IPS-20b (cell line): ENCODE data around the gene ALDH1L2.
A peak's percentile ranks its signal among the peaks of the same experiment; 100 is the strongest.
"Not testable (repeated sequence)": the region's sequence is repeated elsewhere in the genome, so short reads cannot be mapped to it uniquely, and the experiment has no call there.

Experiments used
- H3K27ac ChIP-seq: one replicate; pipeline ENCODE4 v1.5.1; 2013; ENCODE audit warnings: low read length
- H3K27me3 ChIP-seq: 2 replicates; pipeline ENCODE4 v1.6.1; 2013; ENCODE audit warnings: mild to moderate bottlenecking, low read length, inconsistent platforms; ENCODE audit not compliant: insufficient read depth
- H3K36me3 ChIP-seq: 2 replicates; pipeline ENCODE4 v1.6.1; 2013; ENCODE audit warnings: low read depth, mild to moderate bottlenecking, inconsistent platforms, low read length, moderate library complexity; ENCODE audit not compliant: insufficient read depth
- H3K4me1 ChIP-seq: 2 replicates; pipeline ENCODE4 v1.6.1; 2013; ENCODE audit warnings: mild to moderate bottlenecking, control low read depth, inconsistent platforms, low read length, moderate library complexity; ENCODE audit not compliant: insufficient read depth
- H3K4me3 ChIP-seq: 2 replicates; pipeline ENCODE4 v1.5.1; 2013; ENCODE audit warnings: mild to moderate bottlenecking, low read length, inconsistent platforms
- H3K9ac ChIP-seq: 2 replicates; pipeline ENCODE4 v1.6.1; 2013; ENCODE audit warnings: low read depth, mild to moderate bottlenecking, inconsistent platforms, low read length, moderate library complexity
- H3K9me3 ChIP-seq: 2 replicates; pipeline ENCODE4 v1.6.1; 2013; ENCODE audit warnings: mild to moderate bottlenecking, low read depth, low read length, inconsistent platforms; ENCODE audit not compliant: insufficient read depth

Gene ALDH1L2

DNA sequence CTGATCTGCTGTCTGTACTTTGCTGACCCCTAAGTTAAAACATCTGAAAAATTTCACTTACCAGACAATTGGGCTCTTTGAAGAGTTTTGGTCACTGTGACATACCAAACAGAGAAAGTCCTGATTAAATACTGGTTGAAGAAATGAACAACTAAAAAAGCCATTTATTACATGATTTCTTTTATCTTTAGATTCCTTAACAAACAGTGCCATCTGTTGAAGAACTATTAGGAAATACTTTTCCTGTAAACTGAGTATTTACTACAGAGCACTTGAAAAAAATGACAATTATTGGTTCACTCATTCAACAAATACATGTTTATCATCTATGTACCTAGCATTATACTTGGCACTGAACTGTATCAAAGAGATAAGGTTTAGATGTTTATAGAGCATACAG, 16.7 kb upstream of the ALDH1L2 start:
- peaks cover 9% of the 10 kb centered on the region; the same call in 1 of the 2 replicates for H3K9me3 ChIP-seq
- H3K27me3 ChIP-seq = no peaks in the 10 kb centered on the region
- no peaks in the 10 kb centered on the region for H3K36me3 ChIP-seq
- H3K4me1 ChIP-seq = no peaks in the 10 kb centered on the region
- no peak overlapping the region for H3K4me3 ChIP-seq
- no peak overlapping the region for H3K27ac ChIP-seq
- H3K9ac ChIP-seq = no peak overlapping the region

DNA sequence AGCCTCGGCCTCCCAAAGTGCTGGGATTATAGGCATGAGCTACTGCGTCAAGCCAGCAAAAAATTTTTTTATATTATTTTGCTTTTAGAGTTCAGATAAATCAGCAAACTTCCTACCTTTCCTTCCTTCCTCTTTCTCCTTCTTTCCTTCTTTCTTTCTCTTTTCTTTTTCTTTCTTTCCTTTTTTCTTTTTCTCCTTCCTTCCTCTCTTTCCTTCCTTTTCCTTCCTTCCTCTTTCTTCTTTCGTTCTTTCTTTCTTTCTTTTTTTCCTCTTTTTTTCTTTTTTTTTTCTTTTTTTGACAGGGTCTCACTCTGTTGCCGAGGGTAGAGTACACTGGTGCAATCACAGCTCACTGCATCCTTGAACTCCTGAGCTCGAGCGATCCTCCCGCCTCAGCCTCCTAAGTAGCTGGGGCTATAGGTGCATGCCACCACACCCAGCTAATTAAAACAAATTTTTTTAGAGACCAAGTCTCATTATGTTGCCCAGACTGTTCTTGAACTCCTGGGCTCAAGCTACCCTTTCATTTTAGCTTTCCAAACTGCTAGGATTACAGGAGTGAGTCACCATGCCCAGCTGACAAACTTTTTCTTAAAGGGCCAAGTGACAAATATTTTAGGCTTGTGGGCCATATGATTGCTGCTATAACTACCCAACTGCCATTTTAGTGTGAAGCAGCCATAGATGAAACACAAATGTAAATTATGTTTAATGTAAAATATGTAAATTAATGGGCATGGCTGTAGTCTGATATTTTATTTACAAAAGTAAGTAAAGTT, 16.1 kb upstream of the ALDH1L2 start:
- Histone ChIP-seq H3K27ac (no peak overlapping the region), H3K9ac (no peak overlapping the region), H3K36me3 (no peaks in the 10 kb centered on the region), H3K4me3 (no peak overlapping the region), H3K9me3 (peaks cover 14% of the 10 kb centered on the region; the same call in 1 of the 2 replicates), H3K4me1 (no peaks in the 10 kb centered on the region), H3K27me3 (no peaks in the 10 kb centered on the region)

DNA sequence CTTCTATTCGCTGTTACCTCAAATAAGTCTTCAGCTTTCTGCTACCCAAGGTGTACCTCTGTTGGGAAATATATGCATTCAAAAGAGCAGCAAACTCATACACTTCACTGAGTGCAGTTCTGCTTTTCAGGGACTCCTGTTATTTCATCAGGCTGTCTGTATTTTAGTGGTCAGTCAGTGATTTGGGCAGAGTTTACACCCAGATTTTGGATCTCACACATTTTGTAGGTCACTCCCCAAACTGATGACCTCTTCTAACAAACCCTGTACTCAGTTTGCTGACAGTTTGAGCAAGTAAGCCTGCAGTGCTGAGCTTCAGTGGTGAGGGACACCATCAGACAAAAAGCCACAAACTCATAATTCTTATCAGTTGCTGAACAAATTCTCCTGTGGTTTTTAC, 15.1 kb upstream of the ALDH1L2 start:
- H3K4me3 ChIP-seq = no peak overlapping the region
- no peak overlapping the region for H3K27ac ChIP-seq
- H3K4me1 ChIP-seq = no peaks in the 10 kb centered on the region
- H3K36me3 ChIP-seq = no peaks in the 10 kb centered on the region
- no peaks in the 10 kb centered on the region for H3K27me3 ChIP-seq
- peaks cover 22% of the 10 kb centered on the region for H3K9me3 ChIP-seq
- no peak overlapping the region for H3K9ac ChIP-seq

DNA sequence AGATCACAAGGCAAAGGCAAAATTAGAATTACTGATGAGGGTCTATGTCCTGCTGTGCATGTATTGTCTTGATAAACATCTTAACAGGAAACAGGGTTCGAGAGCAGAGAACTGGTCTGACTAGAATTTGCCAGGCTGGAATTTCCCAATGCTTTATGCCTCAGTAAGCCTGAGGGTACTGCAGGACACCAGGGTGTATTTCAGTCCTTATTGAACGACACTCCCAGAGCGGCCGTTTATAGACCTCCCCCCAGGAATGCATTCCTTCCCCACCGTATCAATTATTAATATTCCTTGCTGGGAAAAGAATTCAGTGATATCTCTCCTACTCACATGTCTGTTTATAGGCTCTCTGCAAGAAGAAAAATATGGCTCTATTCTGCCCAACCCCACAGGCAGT, 11.1 kb upstream of the ALDH1L2 start:
- H3K36me3 ChIP-seq, H3K27ac ChIP-seq, H3K9ac ChIP-seq, H3K4me3 ChIP-seq, H3K27me3 ChIP-seq: not testable (repeated sequence)
- Histone ChIP-seq H3K4me1 (peaks cover 21% of the 10 kb centered on the region; the same call in 1 of the 2 replicates), H3K9me3 (peaks cover 30% of the 10 kb centered on the region)

DNA sequence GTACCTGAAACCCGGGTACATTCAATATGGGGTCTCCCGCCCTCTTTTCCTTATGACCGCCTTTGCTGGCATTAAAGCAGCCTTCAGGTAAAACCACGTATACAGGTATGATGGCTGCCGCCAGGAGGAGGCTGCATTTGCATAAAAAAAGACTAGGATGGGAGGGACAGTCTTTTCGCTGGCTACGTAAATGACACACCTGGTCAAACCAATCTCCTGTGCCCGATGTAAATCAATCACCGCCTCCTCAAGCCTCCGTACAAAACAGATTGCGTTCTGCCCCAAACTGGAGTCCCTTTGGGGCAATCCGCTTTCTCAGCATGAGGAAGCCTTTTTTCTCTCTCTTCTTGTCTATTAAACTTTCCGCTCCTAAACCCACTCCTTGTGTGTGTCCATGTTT, 8.1 kb upstream of the ALDH1L2 start:
- Histone ChIP-seq H3K4me3 (peak overlapping the region; percentile 61), H3K27me3 (no peaks in the 10 kb centered on the region), H3K9ac (peak overlapping the region; percentile 79; the same call in 1 of the 2 replicates), H3K4me1 (peaks cover 28% of the 10 kb centered on the region; the same call in 1 of the 2 replicates), H3K27ac (peak overlapping the region; percentile 90), H3K36me3 (no peaks in the 10 kb centered on the region), H3K9me3 (peaks cover 30% of the 10 kb centered on the region)

DNA sequence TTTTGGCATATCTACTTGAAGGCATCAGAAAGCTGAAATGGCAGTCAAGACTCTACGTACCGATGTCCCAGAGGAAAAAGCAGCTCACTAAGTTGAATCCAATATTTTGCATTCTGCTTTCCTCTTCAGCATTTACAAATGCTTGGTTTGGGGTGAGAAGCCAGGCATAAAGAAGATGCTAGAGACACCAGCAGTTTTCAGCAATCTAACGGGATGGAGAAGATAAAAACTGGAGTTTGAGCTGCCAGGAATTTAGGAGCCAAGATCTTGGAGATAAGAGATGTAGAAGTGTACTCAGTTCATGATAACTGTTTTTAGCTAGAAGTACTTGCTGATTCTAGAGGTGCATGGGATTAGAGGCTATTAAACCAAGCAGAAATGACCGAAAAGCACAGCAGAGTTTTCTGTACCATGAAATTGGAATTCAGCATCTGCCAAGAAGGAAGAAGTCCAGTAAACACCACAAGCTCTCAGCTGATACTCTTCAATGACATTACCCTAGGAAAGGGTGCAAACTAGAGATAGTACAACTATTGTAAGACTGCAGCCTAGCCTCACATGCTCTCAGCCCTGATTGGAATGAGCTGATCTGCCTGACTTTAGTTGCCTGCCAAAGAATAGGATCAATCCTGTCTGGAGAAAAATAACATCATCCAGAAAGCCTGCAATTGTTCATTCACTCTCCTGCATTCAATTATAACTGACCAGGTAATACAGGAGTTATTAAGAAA, 7.4 kb upstream of the ALDH1L2 start:
- H3K27me3 ChIP-seq = no peaks in the 10 kb centered on the region
- H3K9me3 ChIP-seq = peaks cover 28% of the 10 kb centered on the region
- H3K27ac ChIP-seq = peak overlapping the region; percentile 90
- peak overlapping the region; percentile 61 for H3K4me3 ChIP-seq
- H3K9ac ChIP-seq = peak overlapping the region; percentile 79
- H3K36me3 ChIP-seq = no peaks in the 10 kb centered on the region
- H3K4me1 ChIP-seq = peaks cover 28% of the 10 kb centered on the region; the same call in 1 of the 2 replicates

DNA sequence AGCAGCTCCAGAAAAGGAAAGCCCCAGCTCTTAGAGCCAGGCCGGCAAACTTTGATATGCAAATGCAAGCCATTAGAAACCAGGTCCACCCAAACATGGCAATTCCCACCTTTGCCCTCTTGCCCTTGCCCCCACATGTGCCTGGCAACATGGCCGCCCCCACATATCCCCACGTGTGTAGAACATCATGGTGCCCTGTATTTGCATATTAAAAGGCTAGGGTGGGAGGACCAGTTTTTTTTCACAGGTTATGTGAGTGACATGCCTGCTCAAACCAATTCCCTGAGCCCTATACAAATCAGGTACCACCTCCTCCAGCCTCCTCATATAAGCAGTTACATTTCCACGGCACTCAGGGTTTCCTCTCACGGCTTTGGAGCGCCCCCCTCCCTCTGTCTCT, 6.1 kb upstream of the ALDH1L2 start:
- H3K27me3 ChIP-seq = no peaks in the 10 kb centered on the region
- peaks cover 28% of the 10 kb centered on the region; the same call in 1 of the 2 replicates for H3K4me1 ChIP-seq
- no peak overlapping the region for H3K4me3 ChIP-seq
- H3K27ac ChIP-seq = no peak overlapping the region
- H3K9ac ChIP-seq = peak overlapping the region; percentile 2; the same call in 1 of the 2 replicates
- peaks cover 16% of the 10 kb centered on the region for H3K9me3 ChIP-seq
- H3K36me3 ChIP-seq = no peaks in the 10 kb centered on the region

DNA sequence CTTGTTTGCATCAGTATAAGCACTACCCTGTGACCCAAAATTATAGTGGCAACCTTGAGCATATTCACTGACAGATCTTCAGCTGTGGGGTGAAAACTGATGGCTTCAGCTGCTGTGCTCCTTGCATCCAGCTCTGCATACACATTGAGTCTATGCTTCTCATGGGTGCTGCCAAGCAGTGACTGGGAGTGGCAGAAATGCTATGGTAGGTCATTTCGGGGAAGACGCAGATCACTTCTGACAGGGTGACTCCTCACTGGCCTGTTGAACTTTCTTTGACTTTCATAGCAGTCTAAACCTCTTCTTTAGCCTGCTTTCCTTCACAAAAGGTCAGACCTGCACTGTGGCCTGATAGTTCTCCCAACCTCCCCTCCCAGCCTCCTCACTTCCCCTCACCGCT, 5.6 kb upstream of the ALDH1L2 start:
- H3K9ac ChIP-seq = peak overlapping the region; percentile 10; the same call in 1 of the 2 replicates
- no peak overlapping the region for H3K4me3 ChIP-seq
- H3K4me1 ChIP-seq = peaks cover 28% of the 10 kb centered on the region; the same call in 1 of the 2 replicates
- peaks cover 12% of the 10 kb centered on the region for H3K9me3 ChIP-seq
- no peaks in the 10 kb centered on the region for H3K27me3 ChIP-seq
- H3K36me3 ChIP-seq = no peaks in the 10 kb centered on the region
- H3K27ac ChIP-seq = peak overlapping the region; percentile 3

DNA sequence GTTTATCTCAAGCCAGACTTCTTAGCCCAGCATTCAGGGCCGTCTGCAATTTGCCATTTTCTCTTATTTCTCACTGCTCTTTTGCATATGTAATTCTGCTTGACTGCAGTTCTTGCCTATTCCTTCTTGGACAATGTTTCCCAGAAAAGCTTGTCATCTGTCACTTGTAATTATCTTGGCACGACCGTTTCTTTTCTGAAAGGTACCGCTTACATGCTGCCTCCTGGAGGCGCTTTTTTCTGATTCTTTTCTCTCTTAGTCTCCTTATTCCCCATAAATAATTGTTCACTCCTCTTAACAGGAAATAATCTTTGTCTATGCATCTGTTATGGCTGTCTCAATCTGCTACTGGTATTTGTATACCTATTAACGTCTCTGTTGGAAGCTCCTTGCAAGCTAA, 1.2 kb upstream of the ALDH1L2 start:
- Histone ChIP-seq H3K4me3 (no peak overlapping the region), H3K36me3 (no peaks in the 10 kb centered on the region), H3K4me1 (peaks cover 17% of the 10 kb centered on the region; the same call in 1 of the 2 replicates), H3K27ac (no peak overlapping the region), H3K27me3 (peaks cover 22% of the 10 kb centered on the region), H3K9ac (no peak overlapping the region), H3K9me3 (no peaks in the 10 kb centered on the region)

DNA sequence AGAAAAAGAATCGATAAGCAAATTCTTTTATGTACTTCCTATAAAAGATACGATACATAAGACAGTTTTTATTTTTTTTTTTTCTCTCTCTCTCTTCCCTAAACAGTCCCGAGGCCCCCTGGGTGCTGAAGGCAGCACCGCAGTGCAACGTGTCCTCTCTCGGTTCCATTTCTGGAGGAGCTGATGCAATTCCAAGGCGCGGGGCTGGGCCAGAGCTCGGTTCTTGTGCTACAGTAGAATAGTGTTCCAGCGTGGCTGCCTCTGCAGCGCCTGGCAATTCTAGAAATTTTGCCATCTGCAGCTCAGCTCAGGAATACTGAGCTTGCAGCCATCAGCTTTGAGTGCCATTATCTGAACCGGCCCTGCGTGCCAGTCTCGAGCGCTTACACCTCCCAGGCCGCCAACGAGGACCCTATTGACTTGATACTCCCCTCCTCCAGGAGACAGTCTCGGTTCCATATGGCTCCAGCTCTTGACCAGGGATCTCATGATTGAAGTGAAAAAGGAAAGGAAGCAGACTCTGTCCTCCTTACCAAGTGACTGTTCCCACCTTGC, 630 bp downstream of the ALDH1L2 start:
- no peak overlapping the region for H3K27ac ChIP-seq
- H3K4me3 ChIP-seq = peak overlapping the region; percentile 87

DNA sequence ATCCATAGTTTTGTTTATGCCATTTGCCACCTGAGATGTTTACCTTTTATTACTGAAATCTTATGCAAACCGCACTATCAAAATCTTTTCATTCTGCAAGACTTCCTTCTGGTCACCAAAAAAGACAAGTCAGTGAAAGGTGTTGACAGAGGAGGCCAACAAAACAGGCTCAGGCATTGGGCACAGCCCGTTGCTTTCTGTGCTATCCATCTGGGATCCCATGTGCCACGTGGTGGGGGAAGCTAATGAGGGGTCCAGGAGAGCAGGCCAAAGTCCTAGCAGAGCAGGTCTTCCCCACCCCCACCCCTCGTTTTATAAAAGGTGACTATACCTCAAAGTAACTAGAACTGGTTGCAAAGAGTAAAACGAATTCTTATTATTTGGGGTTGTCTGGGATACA, 1.2 kb downstream of the ALDH1L2 start:
- Histone ChIP-seq H3K4me1 (peaks cover 10% of the 10 kb centered on the region; the same call in 1 of the 2 replicates), H3K27me3 (peaks cover 22% of the 10 kb centered on the region), H3K4me3 (peak overlapping the region; percentile 87; the same call in 1 of the 2 replicates), H3K36me3 (no peaks in the 10 kb centered on the region), H3K9ac (peak overlapping the region; percentile 72; the same call in 1 of the 2 replicates), H3K27ac (no peak overlapping the region), H3K9me3 (no peaks in the 10 kb centered on the region)

More for the DNA sequence above, 630 bp downstream of the ALDH1L2 start:
- Histone ChIP-seq H3K4me1 (peaks cover 10% of the 10 kb centered on the region; the same call in 1 of the 2 replicates), H3K9me3 (no peaks in the 10 kb centered on the region), H3K9ac (peak overlapping the region; percentile 72; the same call in 1 of the 2 replicates), H3K36me3 (no peaks in the 10 kb centered on the region), H3K27me3 (peaks cover 22% of the 10 kb centered on the region)
